H54 (cell line): ENCODE data around the gene PITPNC1.
"Not testable (repeated sequence)": the region's sequence is repeated elsewhere in the genome, so short reads cannot be mapped to it uniquely, and the experiment has no call there.

ENCODE experiments used
- DNase-seq: peaks from one replicate; pipeline ENCODE4 v3.0.0; 2011; ENCODE audit warnings: low spot score, mixed read lengths; ENCODE audit not compliant: insufficient read length
- FAIRE-seq: peaks from 3 replicates; lab custom pipeline; 2011; peaks lifted over from hg19 to GRCh38; lab: Jason Lieb, UNC
- POLR2A ChIP-seq: IDR thresholded peaks from 2 replicates; pipeline ENCODE4 v1.6.1; 2011; ENCODE audit warnings: low read depth, mild to moderate bottlenecking, low read length

PITPNC1 gene

GRCh38 chr17:67628580-67629013 is 251.5 kb downstream of the PITPNC1 start:
- no peak for TF ChIP-seq POLR2A
- DNase-seq (no peak), FAIRE-seq (no peak)

GRCh38 chr17:67629971-67630320 is 252.9 kb downstream of the PITPNC1 start:
- no peak for FAIRE-seq
- TF ChIP-seq POLR2A, result no peak
- no peak for DNase-seq

GRCh38 chr17:67630836-67631235 is 253.8 kb downstream of the PITPNC1 start:
- FAIRE-seq, DNase-seq: not testable (repeated sequence)

GRCh38 chr17:67632141-67632540 is 255.1 kb downstream of the PITPNC1 start:
- no peak for FAIRE-seq
- no peak for TF ChIP-seq POLR2A
- DNase-seq, result no peak

GRCh38 chr17:67633751-67634211 is 256.7 kb downstream of the PITPNC1 start:
- FAIRE-seq (no peak), DNase-seq (no peak)
- no peak for TF ChIP-seq POLR2A

- TF ChIP-seq POLR2A, result no peak
- DNase-seq (no peak), FAIRE-seq (no peak)
Observed at GRCh38 chr17:67635681-67636080, 258.6 kb downstream of the PITPNC1 start.

- no peak for TF ChIP-seq POLR2A
- no peak for DNase-seq
- FAIRE-seq, result no peak
Observed at GRCh38 chr17:67636312-67636711, 259.2 kb downstream of the PITPNC1 start.

- TF ChIP-seq POLR2A, result no peak
- FAIRE-seq (no peak), DNase-seq (no peak)
Observed at GRCh38 chr17:67636834-67637520, 259.9 kb downstream of the PITPNC1 start.

GRCh38 chr17:67637901-67638641 is 261.0 kb downstream of the PITPNC1 start:
- no peak for FAIRE-seq
- DNase-seq, result no peak
- no peak for TF ChIP-seq POLR2A

- FAIRE-seq (no peak), DNase-seq (no peak)
Observed at GRCh38 chr17:67638871-67639270, 261.8 kb downstream of the PITPNC1 start.

GRCh38 chr17:67639555-67639954 is 262.5 kb downstream of the PITPNC1 start:
- no peak for FAIRE-seq
- DNase-seq, result no peak
- no peak for TF ChIP-seq POLR2A

More at GRCh38 chr17:67638871-67639270, 261.8 kb downstream of the PITPNC1 start:
- TF ChIP-seq POLR2A, result no peak

GRCh38 chr17:67639979-67640378 is 262.9 kb downstream of the PITPNC1 start:
- no peak for TF ChIP-seq POLR2A
- DNase-seq (no peak), FAIRE-seq (no peak)

GRCh38 chr17:67642488-67642887 is 265.4 kb downstream of the PITPNC1 start:
- no peak for TF ChIP-seq POLR2A
- FAIRE-seq, result no peak
- DNase-seq, result no peak

- no peak for TF ChIP-seq POLR2A
- no peak for DNase-seq
- FAIRE-seq, result no peak
Observed at GRCh38 chr17:67644061-67644460, 267.0 kb downstream of the PITPNC1 start.

GRCh38 chr17:67645195-67645594 is 268.1 kb downstream of the PITPNC1 start:
- FAIRE-seq, DNase-seq: not testable (repeated sequence)

GRCh38 chr17:67646472-67646871 is 269.4 kb downstream of the PITPNC1 start:
- FAIRE-seq, result no peak
- TF ChIP-seq POLR2A, result no peak
- DNase-seq, result no peak
